ENCODE results near the gene PLA2G5.

DNA sequence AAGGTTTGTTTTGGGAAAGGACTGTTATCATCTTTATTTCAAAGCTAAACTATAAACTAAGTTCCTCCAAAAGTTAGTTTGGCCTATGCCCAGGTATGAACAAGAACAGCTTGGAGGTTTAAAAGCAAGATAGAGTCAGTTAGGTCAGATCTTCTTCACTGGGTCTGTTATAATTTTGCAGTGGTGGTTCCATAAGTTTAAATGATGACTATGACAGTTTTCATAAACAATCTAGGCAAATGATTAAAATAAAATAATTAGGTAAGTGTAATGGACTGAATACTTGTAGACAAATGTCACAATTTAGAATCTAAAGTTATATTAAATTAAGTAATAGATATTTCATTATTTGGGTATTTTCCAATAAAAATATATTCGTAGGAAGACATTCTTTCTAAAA, 21.4 kb upstream of the PLA2G5 start:
- TF ChIP-seq, protein P1, sequence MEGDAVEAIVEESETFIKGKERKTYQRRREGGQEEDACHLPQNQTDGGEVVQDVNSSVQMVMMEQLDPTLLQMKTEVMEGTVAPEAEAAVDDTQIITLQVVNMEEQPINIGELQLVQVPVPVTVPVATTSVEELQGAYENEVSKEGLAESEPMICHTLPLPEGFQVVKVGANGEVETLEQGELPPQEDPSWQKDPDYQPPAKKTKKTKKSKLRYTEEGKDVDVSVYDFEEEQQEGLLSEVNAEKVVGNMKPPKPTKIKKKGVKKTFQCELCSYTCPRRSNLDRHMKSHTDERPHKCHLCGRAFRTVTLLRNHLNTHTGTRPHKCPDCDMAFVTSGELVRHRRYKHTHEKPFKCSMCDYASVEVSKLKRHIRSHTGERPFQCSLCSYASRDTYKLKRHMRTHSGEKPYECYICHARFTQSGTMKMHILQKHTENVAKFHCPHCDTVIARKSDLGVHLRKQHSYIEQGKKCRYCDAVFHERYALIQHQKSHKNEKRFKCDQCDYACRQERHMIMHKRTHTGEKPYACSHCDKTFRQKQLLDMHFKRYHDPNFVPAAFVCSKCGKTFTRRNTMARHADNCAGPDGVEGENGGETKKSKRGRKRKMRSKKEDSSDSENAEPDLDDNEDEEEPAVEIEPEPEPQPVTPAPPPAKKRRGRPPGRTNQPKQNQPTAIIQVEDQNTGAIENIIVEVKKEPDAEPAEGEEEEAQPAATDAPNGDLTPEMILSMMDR (IDR thresholded peaks at IDR 0.05; ENCODE audit: low read depth, low read length, poor library complexity, severe bottlenecking), result no peak
- TF ChIP-seq EZH2phosphoT487 (IDR thresholded peaks at IDR 0.05; ENCODE audit: borderline replicate concordance, low read length), result no peak
